ENCODE measurements around the gene IGFN1. TPM values are rescaled to one million over a fixed set of nuclear protein-coding genes. Genes with fewer than 3 reads are reported as not detected.

IGFN1 gene
- total and polyA plus RNA-seq, 4 donors = 0.03 to 0.14 (median 0.08) TPM; not detected in 1

DNA sequence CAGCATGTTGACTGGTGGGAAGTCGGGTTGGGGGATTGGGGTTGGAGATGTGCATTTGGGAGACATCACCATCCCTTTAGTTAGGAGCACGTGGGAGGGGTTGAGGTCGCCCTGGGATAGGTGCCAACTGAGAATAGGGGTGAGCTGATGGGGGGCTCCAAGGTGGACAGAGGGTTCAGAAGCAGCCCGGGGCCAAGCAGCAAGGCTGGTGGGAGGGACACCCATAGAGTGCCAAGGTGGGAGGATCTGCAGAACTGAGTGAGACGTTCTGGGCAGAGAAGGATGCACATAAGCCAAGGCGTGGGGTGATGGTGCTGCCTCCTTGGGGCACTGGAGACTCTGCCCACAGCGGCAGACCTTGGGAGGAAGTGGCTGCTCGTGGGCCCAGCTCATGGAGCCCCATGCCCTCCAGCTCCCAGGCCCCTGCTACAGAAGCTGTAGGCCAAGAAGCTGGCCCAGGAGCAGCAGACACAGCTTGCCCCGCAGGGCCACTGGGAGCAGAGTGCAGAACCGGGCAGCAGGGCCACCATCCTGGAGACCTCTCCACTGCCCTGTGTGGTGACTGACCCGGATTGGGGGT is 61.3 kb downstream of the IGFN1 start:
- H3K9me3 ChIP-seq (ENCODE audit: control insufficient read depth in 4 of 4, low read length in 3 of 4) = no peaks in the 10 kb centered on the region
- 79% methylated on average over 11 of the region's 11 CpGs for WGBS
- no peaks in the 10 kb centered on the region for H3K27me3 ChIP-seq (ENCODE audit: control insufficient read depth in 4 of 4, insufficient read depth in 4 of 4, low read length in 3 of 4)
- no peaks in the 10 kb centered on the region for H3K36me3 ChIP-seq (ENCODE audit: control insufficient read depth in 4 of 4, insufficient read depth in 3 of 4, low read depth in 1 of 4, low read length in 3 of 4)
- no peak overlapping the region for H3K27ac ChIP-seq (ENCODE audit: low read depth in 1 of 2, low read length in 2 of 2)
- H3K4me3 ChIP-seq (ENCODE audit: low read depth in 1 of 3, low read length in 3 of 3) = no peak overlapping the region
- no peak for DNase-seq (ENCODE audit: low spot score)
- no peak for TF ChIP-seq EGR1 (IDR thresholded peaks at IDR 0.05; ENCODE audit: low read depth in 2 of 2)
- TF ChIP-seq, protein P1, sequence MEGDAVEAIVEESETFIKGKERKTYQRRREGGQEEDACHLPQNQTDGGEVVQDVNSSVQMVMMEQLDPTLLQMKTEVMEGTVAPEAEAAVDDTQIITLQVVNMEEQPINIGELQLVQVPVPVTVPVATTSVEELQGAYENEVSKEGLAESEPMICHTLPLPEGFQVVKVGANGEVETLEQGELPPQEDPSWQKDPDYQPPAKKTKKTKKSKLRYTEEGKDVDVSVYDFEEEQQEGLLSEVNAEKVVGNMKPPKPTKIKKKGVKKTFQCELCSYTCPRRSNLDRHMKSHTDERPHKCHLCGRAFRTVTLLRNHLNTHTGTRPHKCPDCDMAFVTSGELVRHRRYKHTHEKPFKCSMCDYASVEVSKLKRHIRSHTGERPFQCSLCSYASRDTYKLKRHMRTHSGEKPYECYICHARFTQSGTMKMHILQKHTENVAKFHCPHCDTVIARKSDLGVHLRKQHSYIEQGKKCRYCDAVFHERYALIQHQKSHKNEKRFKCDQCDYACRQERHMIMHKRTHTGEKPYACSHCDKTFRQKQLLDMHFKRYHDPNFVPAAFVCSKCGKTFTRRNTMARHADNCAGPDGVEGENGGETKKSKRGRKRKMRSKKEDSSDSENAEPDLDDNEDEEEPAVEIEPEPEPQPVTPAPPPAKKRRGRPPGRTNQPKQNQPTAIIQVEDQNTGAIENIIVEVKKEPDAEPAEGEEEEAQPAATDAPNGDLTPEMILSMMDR (IDR thresholded peaks at IDR 0.05; ENCODE audit: low read depth, low read length, missing input control) = no peak
- no peak for TF ChIP-seq GABPA (IDR thresholded peaks at IDR 0.05 in 1 of 2, conservative IDR thresholded peaks at IDR 0.05 in 1 of 2)
- TF ChIP-seq FOXA1 (IDR thresholded peaks at IDR 0.05) = no peak
- TF ChIP-seq NR2F2 (IDR thresholded peaks at IDR 0.05) = no peak
- TF ChIP-seq, protein P2, sequence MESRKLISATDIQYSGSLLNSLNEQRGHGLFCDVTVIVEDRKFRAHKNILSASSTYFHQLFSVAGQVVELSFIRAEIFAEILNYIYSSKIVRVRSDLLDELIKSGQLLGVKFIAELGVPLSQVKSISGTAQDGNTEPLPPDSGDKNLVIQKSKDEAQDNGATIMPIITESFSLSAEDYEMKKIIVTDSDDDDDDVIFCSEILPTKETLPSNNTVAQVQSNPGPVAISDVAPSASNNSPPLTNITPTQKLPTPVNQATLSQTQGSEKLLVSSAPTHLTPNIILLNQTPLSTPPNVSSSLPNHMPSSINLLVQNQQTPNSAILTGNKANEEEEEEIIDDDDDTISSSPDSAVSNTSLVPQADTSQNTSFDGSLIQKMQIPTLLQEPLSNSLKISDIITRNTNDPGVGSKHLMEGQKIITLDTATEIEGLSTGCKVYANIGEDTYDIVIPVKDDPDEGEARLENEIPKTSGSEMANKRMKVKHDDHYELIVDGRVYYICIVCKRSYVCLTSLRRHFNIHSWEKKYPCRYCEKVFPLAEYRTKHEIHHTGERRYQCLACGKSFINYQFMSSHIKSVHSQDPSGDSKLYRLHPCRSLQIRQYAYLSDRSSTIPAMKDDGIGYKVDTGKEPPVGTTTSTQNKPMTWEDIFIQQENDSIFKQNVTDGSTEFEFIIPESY (IDR thresholded peaks at IDR 0.05) = no peak
- TF ChIP-seq, protein P3, sequence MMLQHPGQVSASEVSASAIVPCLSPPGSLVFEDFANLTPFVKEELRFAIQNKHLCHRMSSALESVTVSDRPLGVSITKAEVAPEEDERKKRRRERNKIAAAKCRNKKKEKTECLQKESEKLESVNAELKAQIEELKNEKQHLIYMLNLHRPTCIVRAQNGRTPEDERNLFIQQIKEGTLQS (IDR thresholded peaks at IDR 0.05) = no peak
- no peak for TF ChIP-seq SP1 (IDR thresholded peaks at IDR 0.05)
- TF ChIP-seq HNF4A (conservative IDR thresholded peaks at IDR 0.05) = no peak
- no peak for TF ChIP-seq JUND (IDR thresholded peaks at IDR 0.05)
- TF ChIP-seq RXRA (IDR thresholded peaks at IDR 0.05) = no peak
- no peak for TF ChIP-seq TAF1 (conservative IDR thresholded peaks at IDR 0.05)
- TF ChIP-seq RAD21 (IDR thresholded peaks at IDR 0.05) = no peak
- no peaks in the 10 kb centered on the region for H3K4me1 ChIP-seq (ENCODE audit: control insufficient read depth in 4 of 4, insufficient read depth in 4 of 4, low read length in 3 of 4)
- no peak overlapping the region for H3K9ac ChIP-seq (ENCODE audit: low read depth in 1 of 2, low read length in 2 of 2)

DNA sequence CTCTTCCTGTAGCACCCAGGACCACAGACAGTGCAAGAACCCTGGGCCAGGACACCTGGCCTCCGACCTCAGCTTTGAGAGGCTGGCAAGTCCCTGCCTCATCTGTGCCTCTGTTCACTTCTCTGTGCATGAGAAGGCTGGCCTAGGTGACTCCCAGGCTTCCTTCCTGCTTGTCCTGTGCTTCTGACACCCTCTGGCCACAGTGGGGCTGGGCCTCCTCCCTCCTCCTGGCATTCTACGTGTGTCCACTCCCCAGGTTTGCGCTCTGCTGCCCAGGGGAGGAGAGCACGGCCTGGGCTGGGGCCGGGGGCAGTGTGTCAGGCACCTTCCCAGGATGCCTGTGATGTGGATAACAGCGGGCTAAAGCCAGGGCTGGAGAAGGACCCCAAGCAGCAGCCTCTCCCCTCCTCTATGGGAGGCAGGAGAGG is 62.3 kb downstream of the IGFN1 start:
- no peaks in the 10 kb centered on the region for H3K27me3 ChIP-seq (ENCODE audit: control insufficient read depth in 4 of 4, insufficient read depth in 4 of 4, low read length in 3 of 4)
- H3K27ac ChIP-seq (ENCODE audit: low read depth in 1 of 2, low read length in 2 of 2) = no peak overlapping the region
- no peaks in the 10 kb centered on the region for H3K36me3 ChIP-seq (ENCODE audit: control insufficient read depth in 4 of 4, insufficient read depth in 3 of 4, low read depth in 1 of 4, low read length in 3 of 4)
- no peaks in the 10 kb centered on the region for H3K4me1 ChIP-seq (ENCODE audit: control insufficient read depth in 4 of 4, insufficient read depth in 4 of 4, low read length in 3 of 4)
- DNase-seq (ENCODE audit: low spot score) = no peak
- no peak for TF ChIP-seq NR2F2 (IDR thresholded peaks at IDR 0.05)
- TF ChIP-seq, protein P4, sequence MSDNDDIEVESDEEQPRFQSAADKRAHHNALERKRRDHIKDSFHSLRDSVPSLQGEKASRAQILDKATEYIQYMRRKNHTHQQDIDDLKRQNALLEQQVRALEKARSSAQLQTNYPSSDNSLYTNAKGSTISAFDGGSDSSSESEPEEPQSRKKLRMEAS (IDR thresholded peaks at IDR 0.05) = no peak
- TF ChIP-seq, protein P5, sequence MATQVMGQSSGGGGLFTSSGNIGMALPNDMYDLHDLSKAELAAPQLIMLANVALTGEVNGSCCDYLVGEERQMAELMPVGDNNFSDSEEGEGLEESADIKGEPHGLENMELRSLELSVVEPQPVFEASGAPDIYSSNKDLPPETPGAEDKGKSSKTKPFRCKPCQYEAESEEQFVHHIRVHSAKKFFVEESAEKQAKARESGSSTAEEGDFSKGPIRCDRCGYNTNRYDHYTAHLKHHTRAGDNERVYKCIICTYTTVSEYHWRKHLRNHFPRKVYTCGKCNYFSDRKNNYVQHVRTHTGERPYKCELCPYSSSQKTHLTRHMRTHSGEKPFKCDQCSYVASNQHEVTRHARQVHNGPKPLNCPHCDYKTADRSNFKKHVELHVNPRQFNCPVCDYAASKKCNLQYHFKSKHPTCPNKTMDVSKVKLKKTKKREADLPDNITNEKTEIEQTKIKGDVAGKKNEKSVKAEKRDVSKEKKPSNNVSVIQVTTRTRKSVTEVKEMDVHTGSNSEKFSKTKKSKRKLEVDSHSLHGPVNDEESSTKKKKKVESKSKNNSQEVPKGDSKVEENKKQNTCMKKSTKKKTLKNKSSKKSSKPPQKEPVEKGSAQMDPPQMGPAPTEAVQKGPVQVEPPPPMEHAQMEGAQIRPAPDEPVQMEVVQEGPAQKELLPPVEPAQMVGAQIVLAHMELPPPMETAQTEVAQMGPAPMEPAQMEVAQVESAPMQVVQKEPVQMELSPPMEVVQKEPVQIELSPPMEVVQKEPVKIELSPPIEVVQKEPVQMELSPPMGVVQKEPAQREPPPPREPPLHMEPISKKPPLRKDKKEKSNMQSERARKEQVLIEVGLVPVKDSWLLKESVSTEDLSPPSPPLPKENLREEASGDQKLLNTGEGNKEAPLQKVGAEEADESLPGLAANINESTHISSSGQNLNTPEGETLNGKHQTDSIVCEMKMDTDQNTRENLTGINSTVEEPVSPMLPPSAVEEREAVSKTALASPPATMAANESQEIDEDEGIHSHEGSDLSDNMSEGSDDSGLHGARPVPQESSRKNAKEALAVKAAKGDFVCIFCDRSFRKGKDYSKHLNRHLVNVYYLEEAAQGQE (IDR thresholded peaks at IDR 0.05) = no peak
- no peak for TF ChIP-seq FOXA2 (IDR thresholded peaks at IDR 0.05)
- TF ChIP-seq, protein P2 (IDR thresholded peaks at IDR 0.05) = no peak
- TF ChIP-seq HNF4A (conservative IDR thresholded peaks at IDR 0.05) = no peak
- TF ChIP-seq, protein P3 (IDR thresholded peaks at IDR 0.05) = no peak
- no peak for TF ChIP-seq FOXA1 (IDR thresholded peaks at IDR 0.05)
- TF ChIP-seq, protein P1 (IDR thresholded peaks at IDR 0.05; ENCODE audit: low read depth, low read length, missing input control) = no peak
- TF ChIP-seq EGR1 (IDR thresholded peaks at IDR 0.05; ENCODE audit: low read depth in 2 of 2) = no peak
- TF ChIP-seq RAD21 (IDR thresholded peaks at IDR 0.05) = no peak
- no peak overlapping the region for H3K9ac ChIP-seq (ENCODE audit: low read depth in 1 of 2, low read length in 2 of 2)
- WGBS = 84% methylated on average over 6 of the region's 6 CpGs
- no peaks in the 10 kb centered on the region for H3K9me3 ChIP-seq (ENCODE audit: control insufficient read depth in 4 of 4, low read length in 3 of 4)
- H3K4me3 ChIP-seq (ENCODE audit: low read depth in 1 of 3, low read length in 3 of 3) = no peak overlapping the region
